ENCODE results near the gene MEN1. TPM values are rescaled to one million over a fixed set of nuclear protein-coding genes. Genes with fewer than 3 reads are reported as not detected.

Gene MEN1
- total and polyA plus RNA-seq, 8 donors, result 26.9 to 46.5 (median 37.0) TPM

DNA sequence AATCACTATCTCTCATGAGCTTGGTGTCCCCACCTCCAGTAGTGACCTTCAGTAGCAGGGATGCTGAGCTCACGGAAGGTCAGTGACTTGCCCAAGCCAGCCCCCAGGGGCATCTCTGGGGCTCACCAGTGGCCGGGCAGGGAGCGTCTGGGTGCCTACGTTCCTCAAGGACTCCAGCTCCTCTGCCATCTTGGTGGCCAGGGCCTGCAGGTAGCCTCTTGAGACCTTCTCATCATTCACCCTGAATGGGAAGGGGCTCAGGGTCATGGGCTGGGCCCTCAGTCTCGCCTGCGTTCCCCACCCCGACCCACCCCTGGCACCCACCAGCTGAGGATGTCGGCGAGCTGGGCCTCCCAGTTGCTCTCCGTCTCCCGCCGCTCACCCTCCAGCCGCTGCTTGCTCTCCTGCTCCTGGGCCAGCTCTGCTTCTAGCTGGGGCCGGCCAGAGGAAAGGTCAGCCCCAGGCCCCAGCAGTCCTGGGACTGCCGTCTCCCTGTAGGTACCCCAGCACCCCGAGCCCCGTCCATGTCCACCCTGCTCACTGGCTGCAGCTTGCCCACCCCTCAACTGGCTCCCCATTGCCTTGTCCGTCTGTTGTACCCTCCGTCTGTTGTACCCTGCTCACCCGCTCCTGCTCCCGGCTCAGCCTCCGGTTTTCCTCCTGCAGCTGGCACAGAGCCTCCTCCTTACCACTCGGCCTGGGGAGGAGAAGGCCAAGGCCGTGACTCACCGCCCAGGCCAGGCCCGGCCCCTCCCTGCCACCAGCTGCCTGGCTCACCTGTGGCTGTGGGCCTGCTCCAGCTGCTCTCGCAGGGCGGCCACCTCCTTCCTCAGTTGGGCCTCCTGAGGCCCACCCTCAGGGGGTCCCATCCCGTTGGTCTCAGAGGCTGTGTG, 24.6 kb upstream of the MEN1 start:
- DNase-seq, result peak in 2 of 4 donors; percentile 73 to 91
- no peaks in the 10 kb centered on the region for H3K27me3 ChIP-seq
- no peaks in the 10 kb centered on the region for H3K9me3 ChIP-seq
- TF ChIP-seq, protein P1, sequence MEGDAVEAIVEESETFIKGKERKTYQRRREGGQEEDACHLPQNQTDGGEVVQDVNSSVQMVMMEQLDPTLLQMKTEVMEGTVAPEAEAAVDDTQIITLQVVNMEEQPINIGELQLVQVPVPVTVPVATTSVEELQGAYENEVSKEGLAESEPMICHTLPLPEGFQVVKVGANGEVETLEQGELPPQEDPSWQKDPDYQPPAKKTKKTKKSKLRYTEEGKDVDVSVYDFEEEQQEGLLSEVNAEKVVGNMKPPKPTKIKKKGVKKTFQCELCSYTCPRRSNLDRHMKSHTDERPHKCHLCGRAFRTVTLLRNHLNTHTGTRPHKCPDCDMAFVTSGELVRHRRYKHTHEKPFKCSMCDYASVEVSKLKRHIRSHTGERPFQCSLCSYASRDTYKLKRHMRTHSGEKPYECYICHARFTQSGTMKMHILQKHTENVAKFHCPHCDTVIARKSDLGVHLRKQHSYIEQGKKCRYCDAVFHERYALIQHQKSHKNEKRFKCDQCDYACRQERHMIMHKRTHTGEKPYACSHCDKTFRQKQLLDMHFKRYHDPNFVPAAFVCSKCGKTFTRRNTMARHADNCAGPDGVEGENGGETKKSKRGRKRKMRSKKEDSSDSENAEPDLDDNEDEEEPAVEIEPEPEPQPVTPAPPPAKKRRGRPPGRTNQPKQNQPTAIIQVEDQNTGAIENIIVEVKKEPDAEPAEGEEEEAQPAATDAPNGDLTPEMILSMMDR (IDR thresholded peaks at IDR 0.05), result no peak
- intact Hi-C loops (cut with DNase I), result no loop called here
- ATAC-seq, result peak; percentile 96
- no peaks in the 10 kb centered on the region for H3K4me1 ChIP-seq
- peaks cover 0 to 53% of the 10 kb centered on the region in 2 donors for H3K36me3 ChIP-seq
- no peak overlapping the region for H3K27ac ChIP-seq
- H3K4me3 ChIP-seq, result no peak overlapping the region

DNA sequence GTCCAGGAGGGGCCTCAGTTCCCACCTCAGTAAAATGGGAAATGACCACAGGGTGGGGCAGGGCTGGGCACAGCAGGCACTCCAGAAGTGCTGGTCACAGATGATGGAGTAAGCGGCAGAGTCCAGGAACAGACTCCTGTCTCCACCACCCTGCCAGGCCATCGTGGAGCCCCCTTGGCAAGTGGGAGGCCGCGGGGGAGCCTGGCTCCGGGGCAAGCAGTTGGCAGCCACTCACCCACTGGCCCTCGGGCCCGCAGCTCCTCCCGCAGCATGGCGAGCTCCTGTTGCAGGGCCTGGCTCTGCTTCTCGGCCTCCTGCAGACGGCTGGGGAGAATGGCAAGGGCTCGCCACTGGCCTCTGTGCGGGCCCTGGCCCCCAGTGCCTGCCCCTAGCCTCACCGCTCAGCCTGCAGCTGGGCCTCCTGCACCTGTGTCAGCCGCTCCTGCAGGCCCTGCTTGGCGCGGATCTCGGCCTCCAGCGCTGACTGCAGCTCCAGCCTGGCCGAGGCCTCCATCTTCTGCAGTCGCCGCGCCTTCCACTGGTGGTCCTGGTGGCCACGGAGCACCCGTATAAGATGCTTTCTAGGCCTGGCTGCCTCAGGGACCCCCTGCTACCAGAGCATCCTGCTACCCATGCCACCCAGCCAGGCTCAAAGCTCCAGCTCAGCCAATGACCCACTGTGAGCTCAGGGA, 23.8 kb upstream of the MEN1 start:
- no peaks in the 10 kb centered on the region for H3K27me3 ChIP-seq
- TF ChIP-seq, protein P1 (IDR thresholded peaks at IDR 0.05), result no peak
- intact Hi-C loops (cut with DNase I), result no loop called here
- no peaks in the 10 kb centered on the region for H3K4me1 ChIP-seq
- ATAC-seq (no peak), DNase-seq (no peak)
- H3K36me3 ChIP-seq, result peaks cover 0 to 57% of the 10 kb centered on the region in 2 donors
- no peaks in the 10 kb centered on the region for H3K9me3 ChIP-seq
- H3K4me3 ChIP-seq, result no peak overlapping the region
- H3K27ac ChIP-seq, result no peak overlapping the region

DNA sequence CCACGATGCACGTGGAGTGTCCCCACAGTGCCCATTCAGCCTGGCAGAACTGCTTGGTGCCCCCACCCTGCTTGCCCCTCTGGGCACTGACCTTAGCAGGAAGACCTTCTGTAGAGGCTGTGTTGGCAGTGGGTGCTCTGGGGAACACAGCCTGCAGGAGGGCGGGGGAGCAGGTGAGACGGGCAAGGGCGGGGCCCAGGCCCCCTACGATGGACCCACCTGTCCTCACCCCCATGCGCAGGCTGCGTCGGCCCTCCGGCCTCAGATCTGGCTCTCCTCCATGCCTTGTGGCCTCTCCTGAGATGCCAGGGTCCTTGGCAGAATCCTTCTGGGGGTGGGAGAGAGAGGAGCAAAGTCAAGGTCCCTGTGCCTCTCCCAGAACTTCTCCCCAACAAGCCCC, 23.2 kb upstream of the MEN1 start:
- TF ChIP-seq, protein P1 (IDR thresholded peaks at IDR 0.05), result no peak
- DNase-seq (no peak), ATAC-seq (no peak)
- Histone ChIP-seq H3K27me3 (no peaks in the 10 kb centered on the region), H3K4me3 (no peak overlapping the region), H3K27ac (no peak overlapping the region), H3K9me3 (no peaks in the 10 kb centered on the region), H3K4me1 (no peaks in the 10 kb centered on the region), H3K36me3 (peaks cover 0 to 55% of the 10 kb centered on the region in 2 donors)
- intact Hi-C loops (cut with DNase I), result no loop called here

DNA sequence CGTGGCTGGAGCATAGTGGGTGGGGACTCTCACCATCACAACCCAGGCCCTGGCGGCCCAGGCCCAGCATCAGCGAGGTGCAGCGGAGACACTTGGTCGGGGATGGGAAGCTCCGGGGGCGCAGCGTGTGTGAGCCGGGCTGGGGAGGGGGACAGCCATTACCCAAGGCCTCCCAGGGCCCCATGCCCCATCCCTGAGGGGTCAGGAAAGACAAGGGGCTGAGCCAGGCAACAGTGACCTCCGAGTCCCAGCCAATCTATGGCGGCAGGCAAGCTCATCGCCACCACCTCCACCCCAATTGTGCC, 22.8 kb upstream of the MEN1 start:
- H3K4me1 ChIP-seq, result no peaks in the 10 kb centered on the region
- ATAC-seq, result no peak
- TF ChIP-seq, protein P1 (IDR thresholded peaks at IDR 0.05), result no peak
- intact Hi-C loops (cut with DNase I), result no loop called here
- no peak overlapping the region for H3K27ac ChIP-seq
- no peaks in the 10 kb centered on the region for H3K27me3 ChIP-seq
- H3K36me3 ChIP-seq, result peaks cover 0 to 51% of the 10 kb centered on the region in 2 donors
- H3K4me3 ChIP-seq, result no peak overlapping the region
- DNase-seq, result no peak
- H3K9me3 ChIP-seq, result no peaks in the 10 kb centered on the region

DNA sequence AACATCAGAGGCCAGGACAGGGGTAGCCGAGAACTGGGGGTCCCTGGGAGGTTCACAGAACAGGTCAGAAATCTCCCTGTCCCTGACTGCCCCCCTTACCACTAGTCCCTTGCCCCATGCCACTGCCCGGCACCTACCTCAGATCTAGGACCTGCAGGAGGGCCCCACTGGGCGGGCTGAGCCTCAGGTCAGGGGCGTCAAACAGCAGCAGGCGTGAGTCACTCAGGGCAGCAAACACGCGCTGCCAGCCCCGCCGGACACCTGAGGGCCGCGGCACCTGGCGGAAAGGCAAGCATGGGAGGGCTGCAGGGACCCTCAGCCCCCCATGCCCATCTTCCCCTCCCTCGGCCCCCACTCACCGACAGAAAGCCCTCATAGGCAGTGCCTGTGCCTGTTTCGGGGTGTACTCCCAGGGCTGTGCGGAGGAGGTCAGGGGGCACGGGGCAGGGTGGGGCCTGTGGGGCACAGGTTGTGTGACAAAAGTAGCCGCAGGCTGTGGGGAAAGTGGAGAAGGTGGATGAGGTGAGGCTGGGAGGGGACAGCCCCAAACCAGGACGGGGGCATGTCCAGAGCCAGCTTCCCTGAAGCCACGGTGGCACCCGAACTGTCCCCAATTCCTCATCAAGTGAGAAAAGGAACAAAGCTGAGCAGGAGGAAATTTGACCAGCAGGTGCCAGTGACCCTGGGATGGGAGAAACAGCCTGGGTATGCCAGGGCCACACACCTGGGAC, 22.3 kb upstream of the MEN1 start:
- no peaks in the 10 kb centered on the region for H3K9me3 ChIP-seq
- no peak overlapping the region for H3K27ac ChIP-seq
- intact Hi-C loops (cut with DNase I), result no loop called here
- ATAC-seq (no peak), DNase-seq (no peak)
- no peak overlapping the region for H3K4me3 ChIP-seq
- peaks cover 0 to 49% of the 10 kb centered on the region in 2 donors for H3K36me3 ChIP-seq
- H3K4me1 ChIP-seq, result no peaks in the 10 kb centered on the region
- H3K27me3 ChIP-seq, result no peaks in the 10 kb centered on the region
- TF ChIP-seq, protein P1 (IDR thresholded peaks at IDR 0.05), result no peak
